K562 (cell line): ENCODE measurements around the gene DYNC1H1. TPM values are rescaled to one million over a fixed set of nuclear protein-coding genes. Genes with fewer than 3 reads are reported as not detected.

Source experiments
- CAMTA2 ChIP-seq: fragments of 250-450 bp; sonication (Bioruptor Pico); conservative IDR thresholded peaks from 2 replicates; pipeline ENCODE4 v1.5.1; 2022
- CEBPG ChIP-seq, 3 experiments: fragments of 200-800 bp in 1 of 3; sonication (Bioruptor generic) in 1 of 3; sonication (generic) in 1 of 3; formaldehyde crosslinking in 1 of 3; IDR thresholded peaks in 2 of 3; conservative IDR thresholded peaks in 1 of 3; 2 replicates each; pipeline versions ENCODE4 v1.6.1 to v1.8.0; 2016 to 2022; ENCODE audit warnings: missing compliant biosample characterization in 2 of 3, missing genetic modification characterization in 2 of 3, mild to moderate bottlenecking in 1 of 3, missing genetic modification reagents in 1 of 3
- CXXC5 ChIP-seq: fragments of 250-450 bp; sonication (Bioruptor Pico); IDR thresholded peaks from 2 replicates; pipeline ENCODE4 v1.8.0; 2022; ENCODE audit warnings: inconsistent platforms, mild to moderate bottlenecking, moderate library complexity
- DPF2 ChIP-seq: fragments of 450-650 bp; IDR thresholded peaks from 2 replicates; pipeline ENCODE4 v1.6.1; 2016
- ETV1 ChIP-seq: fragments of 450-650 bp; conservative IDR thresholded peaks from 2 replicates; pipeline ENCODE4 v1.6.1; 2016; ENCODE audit warnings: missing genetic modification characterization, control low read depth, low read depth, missing compliant biosample characterization
- HCFC1 ChIP-seq: IDR thresholded peaks from 2 replicates; pipeline ENCODE4 v1.6.1; 2012; ENCODE audit warnings: low read depth, low read length, improper control_type of control experiment
- HDAC2 ChIP-seq: fragments of 450-650 bp; IDR thresholded peaks from 2 replicates; pipeline ENCODE4 v1.6.1; 2016; ENCODE audit warnings: mild to moderate bottlenecking
- JUN ChIP-seq, 2 experiments: sonication (generic) in 1 of 2; formaldehyde crosslinking in 1 of 2; IDR thresholded peaks; 2 replicates each; pipeline versions ENCODE4 v1.6.1 to v1.8.0; 2012 to 2022; ENCODE audit warnings: borderline replicate concordance in 2 of 2, mild to moderate bottlenecking in 2 of 2, improper control_type of control experiment in 1 of 2, low read depth in 1 of 2, low read length in 1 of 2, missing genetic modification reagents in 1 of 2
- LCOR ChIP-seq: sonication (generic); formaldehyde crosslinking; IDR thresholded peaks from 2 replicates; pipeline ENCODE4 v1.8.0; 2022; ENCODE audit warnings: mild to moderate bottlenecking, missing genetic modification reagents
- MYC ChIP-seq, 2 experiments: fragments of 250-450 bp in 1 of 2; sonication (Bioruptor Pico) in 1 of 2; IDR thresholded peaks; 2 replicates each; pipeline versions ENCODE4 v1.5.1 to v1.6.1; 2012 to 2021; ENCODE audit warnings: low read depth in 2 of 2, borderline replicate concordance in 1 of 2, improper control_type of control experiment in 1 of 2, low read length in 1 of 2, mild to moderate bottlenecking in 1 of 2, moderate library complexity in 1 of 2
- RAD51 ChIP-seq: fragments of 450-650 bp; IDR thresholded peaks from 2 replicates; pipeline ENCODE4 v1.7.1; 2016; ENCODE audit warnings: low read depth, mild to moderate bottlenecking, borderline replicate concordance
- SMAD1 ChIP-seq: fragments of 150-350 bp; IDR thresholded peaks from 2 replicates; pipeline ENCODE4 v1.6.1; 2014; ENCODE audit warnings: low read length, low read depth; ENCODE audit not compliant: partially characterized antibody
- TOE1 ChIP-seq, 2 experiments: fragments of 450-650 bp in 1 of 2; sonication (generic) in 1 of 2; formaldehyde crosslinking in 1 of 2; IDR thresholded peaks; 2 replicates each; pipeline versions ENCODE4 v1.7.1 to v1.8.0; 2016 to 2022; ENCODE audit warnings: borderline replicate concordance in 2 of 2, mild to moderate bottlenecking in 2 of 2, antibody characterized with exemption in 1 of 2, inconsistent platforms in 1 of 2, low read depth in 1 of 2, missing genetic modification reagents in 1 of 2, moderate library complexity in 1 of 2
- TRIM28 ChIP-seq: fragments of 450-650 bp; IDR thresholded peaks from 2 replicates; pipeline ENCODE4 v1.6.1; 2017
- YY1 ChIP-seq, 3 experiments: IDR thresholded peaks; 2 replicates each; pipeline ENCODE4 v1.6.1; 2011; ENCODE audit warnings: low read length in 2 of 3, mild to moderate bottlenecking in 2 of 3, moderate library complexity in 2 of 3, borderline replicate concordance in 1 of 3, control low read depth in 1 of 3, low read depth in 1 of 3; ENCODE audit not compliant: insufficient read depth in 3 of 3, insufficient replicate concordance in 2 of 3, control insufficient read depth in 1 of 3, insufficient read length in 1 of 3; ENCODE audit errors: extremely low read depth in 1 of 3
- ZC3H11A ChIP-seq: IDR thresholded peaks from 2 replicates; pipeline ENCODE4 v1.6.1; 2012; ENCODE audit warnings: low read depth, low read length, improper control_type of control experiment
- ZFX ChIP-seq: sonication (generic); formaldehyde crosslinking; IDR thresholded peaks from 2 replicates; pipeline ENCODE4 v1.8.0; 2022; ENCODE audit warnings: mild to moderate bottlenecking, missing genetic modification reagents, moderate library complexity
- ZNF133 ChIP-seq: fragments of 250-450 bp; sonication (Bioruptor Pico); IDR thresholded peaks from 2 replicates; pipeline ENCODE4 v1.4.0; 2020; ENCODE audit warnings: mild to moderate bottlenecking
- ZSCAN29 ChIP-seq: fragments of 450-650 bp; IDR thresholded peaks from 2 replicates; pipeline ENCODE4 v1.6.1; 2017
- polyA plus RNA-seq, 8 experiments: library from polyadenylated mRNA; depleted of rRNA in 4 of 8; stranded (reverse) in 5 of 8; unstranded in 3 of 8; fragments of >200 nt; fragmentation: Nextera tagmentation in 2 of 8; fragmentation: Illumina TruSeq in 1 of 8; extraction: Ambion mirVana in 2 of 8; extraction: Trizol in 1 of 8; gene quantifications; 2 replicates each; pipeline versions ENCODE4 v1.2.1 to v1.2.3, GENCODE V29; 2011 to 2014; ENCODE audit warnings: inconsistent platforms in 1 of 8, missing spikeins in 1 of 8
- total RNA-seq, 7 experiments: library from RNA; depleted of rRNA in 6 of 7; stranded (reverse); fragments of >200 nt in 6 of 7; fragmentation: Illumina TruSeq in 2 of 7; extraction: Trizol in 2 of 7; gene quantifications; 2 replicates each; pipeline versions ENCODE4 v1.2.1 to v1.2.3, GENCODE V29; 2011 to 2021; ENCODE audit warnings: low replicate concordance in 1 of 7
- TF ChIP-seq, protein P1 (sequence below): conservative IDR thresholded peaks from 2 replicates; pipeline ENCODE4 v1.6.1; 2011; ENCODE audit warnings: low read depth, mild to moderate bottlenecking, low read length; ENCODE audit not compliant: control insufficient read depth
- TF ChIP-seq, protein P2 (sequence below): fragments of 450-650 bp; formaldehyde crosslinking; conservative IDR thresholded peaks from 2 replicates; pipeline ENCODE4 v1.4.0; 2022; ENCODE audit warnings: mild to moderate bottlenecking, missing genetic modification characterization
- TF ChIP-seq, protein P3 (sequence below): sonication (generic); formaldehyde crosslinking; IDR thresholded peaks from 2 replicates; pipeline ENCODE4 v1.5.0; 2020; ENCODE audit warnings: missing genetic modification reagents
- TF ChIP-seq, protein P4 (sequence below): fragments of 250-450 bp; sonication (Bioruptor Pico); IDR thresholded peaks from 2 replicates; pipeline ENCODE4 v1.5.0; 2021

The DYNC1H1 gene
- total and polyA plus RNA-seq, 9 of the 15 experiments (the other 6 are each of a cell fraction or from before 2014, with no cell fraction given): 31.9 to 335 (median 115) TPM

DNA sequence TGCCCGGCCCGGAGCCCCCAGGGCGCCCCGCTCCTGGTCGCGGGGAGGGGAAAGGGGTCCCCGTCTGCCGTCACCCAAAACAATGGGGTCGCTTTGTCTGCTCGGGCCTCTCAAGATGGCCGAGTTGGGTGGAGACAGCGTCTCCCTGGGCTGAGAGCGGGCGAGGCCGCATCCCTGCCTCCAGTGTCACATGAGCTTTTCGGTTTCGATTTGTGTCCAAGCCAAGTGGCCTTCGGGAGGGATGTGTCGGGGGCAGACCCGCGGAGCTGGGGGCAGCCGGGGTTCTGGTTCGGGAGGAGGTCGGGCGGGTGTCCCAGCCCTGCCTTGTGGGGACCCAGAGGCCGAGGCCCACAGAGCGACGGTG, 790 bp downstream of the DYNC1H1 start (continued):
- TF ChIP-seq ZSCAN29 (no peak), TRIM28 (no peak), CEBPG (CRISPR knock-in tag; IDR thresholded peaks at IDR 0.05) (no peak), CEBPG (tag; conservative IDR thresholded peaks at IDR 0.05 in 1 of 2, IDR thresholded peaks at IDR 0.05 in 1 of 2) (no peak), TOE1 (IDR thresholded peaks at IDR 0.05; ENCODE audit: borderline replicate concordance) (no peak), TOE1 (CRISPR knock-in tag; IDR thresholded peaks at IDR 0.05; ENCODE audit: borderline replicate concordance, low read depth) (no peak), DPF2 (no peak), JUN (IDR thresholded peaks at IDR 0.05; ENCODE audit: borderline replicate concordance, low read depth, low read length) (no peak), JUN (CRISPR knock-in tag; IDR thresholded peaks at IDR 0.05; ENCODE audit: borderline replicate concordance) (no peak), RAD51 (peak; percentile 35; the same call in 1 of the 2 replicates), LCOR (CRISPR knock-in tag) (no peak), CXXC5 (CRISPR knock-in tag) (peak; percentile 12; the same call in 1 of the 2 replicates), ZC3H11A (no peak), ZNF133 (CRISPR knock-in tag) (no peak), YY1 (IDR thresholded peaks at IDR 0.05; ENCODE audit: borderline replicate concordance in 1 of 3, control insufficient read depth in 1 of 3, extremely low read depth in 1 of 3, insufficient read depth in 3 of 3, insufficient read length in 1 of 3, insufficient replicate concordance in 2 of 3, low read depth in 1 of 3, low read length in 2 of 3) (peak; percentile 45 to 88 (median 75)), SMAD1 (no peak), MYC (IDR thresholded peaks at IDR 0.05; ENCODE audit: low read depth, low read length) (0 out of 2 replicates have a peak, but pooled peaks have one; percentile 14), MYC (CRISPR knock-in tag; IDR thresholded peaks at IDR 0.05; ENCODE audit: borderline replicate concordance, low read depth) (no peak), ETV1 (no peak), ZFX (CRISPR knock-in tag) (peak; percentile 57), HCFC1 (peak; percentile 6; the same call in 1 of the 2 replicates), HDAC2 (no peak; the same call in 1 of the 2 replicates), CAMTA2 (CRISPR knock-in tag) (no peak)
- TF ChIP-seq, protein P1, sequence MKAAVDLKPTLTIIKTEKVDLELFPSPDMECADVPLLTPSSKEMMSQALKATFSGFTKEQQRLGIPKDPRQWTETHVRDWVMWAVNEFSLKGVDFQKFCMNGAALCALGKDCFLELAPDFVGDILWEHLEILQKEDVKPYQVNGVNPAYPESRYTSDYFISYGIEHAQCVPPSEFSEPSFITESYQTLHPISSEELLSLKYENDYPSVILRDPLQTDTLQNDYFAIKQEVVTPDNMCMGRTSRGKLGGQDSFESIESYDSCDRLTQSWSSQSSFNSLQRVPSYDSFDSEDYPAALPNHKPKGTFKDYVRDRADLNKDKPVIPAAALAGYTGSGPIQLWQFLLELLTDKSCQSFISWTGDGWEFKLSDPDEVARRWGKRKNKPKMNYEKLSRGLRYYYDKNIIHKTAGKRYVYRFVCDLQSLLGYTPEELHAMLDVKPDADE: no peak
- TF ChIP-seq, protein P2, sequence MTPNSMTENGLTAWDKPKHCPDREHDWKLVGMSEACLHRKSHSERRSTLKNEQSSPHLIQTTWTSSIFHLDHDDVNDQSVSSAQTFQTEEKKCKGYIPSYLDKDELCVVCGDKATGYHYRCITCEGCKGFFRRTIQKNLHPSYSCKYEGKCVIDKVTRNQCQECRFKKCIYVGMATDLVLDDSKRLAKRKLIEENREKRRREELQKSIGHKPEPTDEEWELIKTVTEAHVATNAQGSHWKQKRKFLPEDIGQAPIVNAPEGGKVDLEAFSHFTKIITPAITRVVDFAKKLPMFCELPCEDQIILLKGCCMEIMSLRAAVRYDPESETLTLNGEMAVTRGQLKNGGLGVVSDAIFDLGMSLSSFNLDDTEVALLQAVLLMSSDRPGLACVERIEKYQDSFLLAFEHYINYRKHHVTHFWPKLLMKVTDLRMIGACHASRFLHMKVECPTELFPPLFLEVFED: no peak
- TF ChIP-seq, protein P3, sequence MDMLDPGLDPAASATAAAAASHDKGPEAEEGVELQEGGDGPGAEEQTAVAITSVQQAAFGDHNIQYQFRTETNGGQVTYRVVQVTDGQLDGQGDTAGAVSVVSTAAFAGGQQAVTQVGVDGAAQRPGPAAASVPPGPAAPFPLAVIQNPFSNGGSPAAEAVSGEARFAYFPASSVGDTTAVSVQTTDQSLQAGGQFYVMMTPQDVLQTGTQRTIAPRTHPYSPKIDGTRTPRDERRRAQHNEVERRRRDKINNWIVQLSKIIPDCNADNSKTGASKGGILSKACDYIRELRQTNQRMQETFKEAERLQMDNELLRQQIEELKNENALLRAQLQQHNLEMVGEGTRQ: peak; percentile 50; the same call in 1 of the 2 replicates
- TF ChIP-seq, protein P4, sequence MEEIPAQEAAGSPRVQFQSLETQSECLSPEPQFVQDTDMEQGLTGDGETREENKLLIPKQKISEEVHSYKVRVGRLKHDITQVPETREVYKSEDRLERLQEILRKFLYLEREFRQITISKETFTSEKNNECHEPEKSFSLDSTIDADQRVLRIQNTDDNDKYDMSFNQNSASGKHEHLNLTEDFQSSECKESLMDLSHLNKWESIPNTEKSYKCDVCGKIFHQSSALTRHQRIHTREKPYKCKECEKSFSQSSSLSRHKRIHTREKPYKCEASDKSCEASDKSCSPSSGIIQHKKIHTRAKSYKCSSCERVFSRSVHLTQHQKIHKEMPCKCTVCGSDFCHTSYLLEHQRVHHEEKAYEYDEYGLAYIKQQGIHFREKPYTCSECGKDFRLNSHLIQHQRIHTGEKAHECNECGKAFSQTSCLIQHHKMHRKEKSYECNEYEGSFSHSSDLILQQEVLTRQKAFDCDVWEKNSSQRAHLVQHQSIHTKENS (CRISPR knock-in tag): no peak
